ENCODE measurements around the gene CSNK2B.

Gene CSNK2B

GRCh38 chr6:31715022-31715958, 49.4 kb downstream of the CSNK2B start, which contains the start of gene LY6G6D:
Gene LY6G6D, plus strand, starts transcription at chr6:31715348. Its CDS starts 8 bp downstream, at chr6:31715356.
- DNase-seq = no peak

GRCh38 chr6:31717499-31718222, 51.8 kb downstream of the CSNK2B start:
- DNase-seq = no peak

GRCh38 chr6:31718265-31718664, 52.4 kb downstream of the CSNK2B start:
- no peak for DNase-seq

GRCh38 chr6:31719001-31719400, 53.1 kb downstream of the CSNK2B start:
- DNase-seq = no peak

Measured in activated CD8-positive, alpha-beta memory T cell treated with anti-CD3 and anti-CD28 coated beads, Interleukin-2, amount 50 U/mL, for 4 hours (primary cell).